Ishikawa (cell line): ENCODE results near the gene SLC22A31.

Experiments
- CEBPB ChIP-seq: IDR thresholded peaks from 2 replicates; pipeline ENCODE4 v1.6.1; 2012
- CREB1 ChIP-seq: IDR thresholded peaks from 2 replicates; pipeline ENCODE4 v1.6.1; 2012; ENCODE audit warnings: low read depth
- EGR1 ChIP-seq: IDR thresholded peaks from 2 replicates; pipeline ENCODE4 v1.6.1; 2012
- EP300 ChIP-seq: IDR thresholded peaks from 2 replicates; pipeline ENCODE4 v1.6.1; 2012; ENCODE audit warnings: borderline replicate concordance
- FOXM1 ChIP-seq: IDR thresholded peaks from 2 replicates; pipeline ENCODE4 v1.6.1; 2012; ENCODE audit warnings: low read depth, borderline replicate concordance
- NFIC ChIP-seq: IDR thresholded peaks from 2 replicates; pipeline ENCODE4 v1.6.1; 2012
- RAD21 ChIP-seq: IDR thresholded peaks from 2 replicates; pipeline ENCODE4 v1.6.1; 2012; ENCODE audit warnings: low read depth
- TAF1 ChIP-seq: IDR thresholded peaks from 2 replicates; pipeline ENCODE4 v1.6.1; 2012; ENCODE audit warnings: low read depth, mild to moderate bottlenecking
- TCF12 ChIP-seq: IDR thresholded peaks from 2 replicates; pipeline ENCODE4 v1.6.1; 2012; ENCODE audit warnings: low read depth
- TEAD4 ChIP-seq: IDR thresholded peaks from 2 replicates; pipeline ENCODE4 v1.6.1; 2012
- YY1 ChIP-seq: IDR thresholded peaks from 2 replicates; pipeline ENCODE4 v1.6.1; 2012; ENCODE audit warnings: low read depth
- ZBTB7A ChIP-seq: IDR thresholded peaks from 2 replicates; pipeline ENCODE4 v1.6.1; 2012; ENCODE audit warnings: low read depth
- TF ChIP-seq, protein P1 (sequence below): IDR thresholded peaks from 2 replicates; pipeline ENCODE4 v1.6.1; 2012; ENCODE audit warnings: low read depth, mild to moderate bottlenecking
- TF ChIP-seq, protein P2 (sequence below): IDR thresholded peaks from 2 replicates; pipeline ENCODE4 v1.6.1; 2012
- TF ChIP-seq, protein P3 (sequence below): IDR thresholded peaks from 2 replicates; pipeline ENCODE4 v1.6.1; 2012

The SLC22A31 gene

DNA sequence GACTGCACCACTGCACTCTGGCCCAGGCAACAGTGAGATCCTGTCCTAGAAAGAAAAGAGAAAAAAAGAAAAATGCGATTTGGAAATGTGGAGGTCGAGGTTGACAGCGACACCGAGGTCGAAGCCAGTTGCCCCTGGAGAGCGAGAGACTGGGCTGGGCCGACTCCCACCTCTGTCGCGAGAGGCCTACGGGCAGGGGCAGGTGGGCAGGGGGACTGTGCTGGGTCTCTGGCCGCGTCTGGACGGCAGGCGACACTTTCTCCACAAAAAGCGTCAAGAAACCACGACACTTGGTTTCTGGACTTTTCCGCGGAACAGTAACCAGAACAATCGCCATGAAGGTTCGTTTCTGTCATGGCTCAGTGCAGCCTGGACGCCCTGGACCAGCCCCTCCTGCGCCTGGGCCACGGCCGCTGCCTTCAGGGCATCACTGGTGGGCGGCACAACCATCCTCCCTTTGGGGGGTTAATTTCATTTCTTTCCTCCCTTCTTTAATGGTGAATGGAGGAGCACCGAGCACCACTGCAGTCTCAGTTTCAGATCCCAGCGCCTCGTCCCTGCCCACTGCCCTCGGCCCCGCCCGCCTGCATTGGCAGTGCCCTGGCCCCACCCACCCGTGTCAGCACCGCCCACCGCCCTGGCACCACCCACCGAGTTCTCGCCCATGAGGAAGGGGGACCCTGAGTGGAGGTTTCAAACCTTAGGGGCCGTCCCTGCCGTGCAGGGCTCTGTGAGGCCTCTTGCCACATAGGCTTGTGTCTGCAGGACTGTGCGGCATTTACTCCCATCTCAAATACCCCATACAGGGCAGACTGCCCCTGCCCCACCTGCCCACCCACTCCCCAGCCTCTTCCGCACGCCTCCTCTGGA is 47.3 kb downstream of the SLC22A31 start:
- TF ChIP-seq TAF1: no peak
- no peak for TF ChIP-seq EGR1
- TF ChIP-seq, protein P1, sequence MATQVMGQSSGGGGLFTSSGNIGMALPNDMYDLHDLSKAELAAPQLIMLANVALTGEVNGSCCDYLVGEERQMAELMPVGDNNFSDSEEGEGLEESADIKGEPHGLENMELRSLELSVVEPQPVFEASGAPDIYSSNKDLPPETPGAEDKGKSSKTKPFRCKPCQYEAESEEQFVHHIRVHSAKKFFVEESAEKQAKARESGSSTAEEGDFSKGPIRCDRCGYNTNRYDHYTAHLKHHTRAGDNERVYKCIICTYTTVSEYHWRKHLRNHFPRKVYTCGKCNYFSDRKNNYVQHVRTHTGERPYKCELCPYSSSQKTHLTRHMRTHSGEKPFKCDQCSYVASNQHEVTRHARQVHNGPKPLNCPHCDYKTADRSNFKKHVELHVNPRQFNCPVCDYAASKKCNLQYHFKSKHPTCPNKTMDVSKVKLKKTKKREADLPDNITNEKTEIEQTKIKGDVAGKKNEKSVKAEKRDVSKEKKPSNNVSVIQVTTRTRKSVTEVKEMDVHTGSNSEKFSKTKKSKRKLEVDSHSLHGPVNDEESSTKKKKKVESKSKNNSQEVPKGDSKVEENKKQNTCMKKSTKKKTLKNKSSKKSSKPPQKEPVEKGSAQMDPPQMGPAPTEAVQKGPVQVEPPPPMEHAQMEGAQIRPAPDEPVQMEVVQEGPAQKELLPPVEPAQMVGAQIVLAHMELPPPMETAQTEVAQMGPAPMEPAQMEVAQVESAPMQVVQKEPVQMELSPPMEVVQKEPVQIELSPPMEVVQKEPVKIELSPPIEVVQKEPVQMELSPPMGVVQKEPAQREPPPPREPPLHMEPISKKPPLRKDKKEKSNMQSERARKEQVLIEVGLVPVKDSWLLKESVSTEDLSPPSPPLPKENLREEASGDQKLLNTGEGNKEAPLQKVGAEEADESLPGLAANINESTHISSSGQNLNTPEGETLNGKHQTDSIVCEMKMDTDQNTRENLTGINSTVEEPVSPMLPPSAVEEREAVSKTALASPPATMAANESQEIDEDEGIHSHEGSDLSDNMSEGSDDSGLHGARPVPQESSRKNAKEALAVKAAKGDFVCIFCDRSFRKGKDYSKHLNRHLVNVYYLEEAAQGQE: no peak
- TF ChIP-seq, protein P2, sequence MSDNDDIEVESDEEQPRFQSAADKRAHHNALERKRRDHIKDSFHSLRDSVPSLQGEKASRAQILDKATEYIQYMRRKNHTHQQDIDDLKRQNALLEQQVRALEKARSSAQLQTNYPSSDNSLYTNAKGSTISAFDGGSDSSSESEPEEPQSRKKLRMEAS: no peak
- TF ChIP-seq CEBPB: no peak
- no peak for TF ChIP-seq ZBTB7A
- no peak for TF ChIP-seq TEAD4
- TF ChIP-seq, protein P3, sequence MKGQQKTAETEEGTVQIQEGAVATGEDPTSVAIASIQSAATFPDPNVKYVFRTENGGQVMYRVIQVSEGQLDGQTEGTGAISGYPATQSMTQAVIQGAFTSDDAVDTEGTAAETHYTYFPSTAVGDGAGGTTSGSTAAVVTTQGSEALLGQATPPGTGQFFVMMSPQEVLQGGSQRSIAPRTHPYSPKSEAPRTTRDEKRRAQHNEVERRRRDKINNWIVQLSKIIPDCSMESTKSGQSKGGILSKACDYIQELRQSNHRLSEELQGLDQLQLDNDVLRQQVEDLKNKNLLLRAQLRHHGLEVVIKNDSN: no peak
- no peak for TF ChIP-seq YY1
- no peak for TF ChIP-seq NFIC
- no peak for TF ChIP-seq CREB1
- no peak for TF ChIP-seq FOXM1
- TF ChIP-seq TCF12: no peak
- no peak for TF ChIP-seq EP300
- no peak for TF ChIP-seq RAD21

DNA sequence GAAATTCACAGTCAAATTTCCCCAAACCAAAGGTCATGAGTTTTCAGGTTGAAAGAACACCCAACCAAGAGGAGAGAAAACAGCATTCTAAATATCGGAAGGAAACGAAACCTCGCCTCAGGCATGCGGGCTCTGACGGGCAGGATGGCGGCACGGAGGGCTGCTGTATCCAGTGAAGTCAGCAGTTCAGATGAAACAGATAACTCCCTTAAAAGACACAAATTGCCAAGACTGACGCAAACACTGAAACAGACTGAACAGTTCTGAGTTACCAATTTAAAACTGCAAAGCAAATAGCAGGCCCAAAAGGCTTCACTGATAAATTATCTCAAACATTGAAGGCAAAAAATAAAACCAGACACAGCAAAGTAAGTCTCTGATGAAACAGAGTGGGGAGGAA is 49.4 kb downstream of the SLC22A31 start:
- TF ChIP-seq CEBPB: no peak
- no peak for TF ChIP-seq ZBTB7A
- TF ChIP-seq TAF1: no peak
- no peak for TF ChIP-seq FOXM1
- no peak for TF ChIP-seq NFIC
- no peak for TF ChIP-seq YY1
- TF ChIP-seq, protein P3: no peak
- TF ChIP-seq TCF12: no peak

DNA sequence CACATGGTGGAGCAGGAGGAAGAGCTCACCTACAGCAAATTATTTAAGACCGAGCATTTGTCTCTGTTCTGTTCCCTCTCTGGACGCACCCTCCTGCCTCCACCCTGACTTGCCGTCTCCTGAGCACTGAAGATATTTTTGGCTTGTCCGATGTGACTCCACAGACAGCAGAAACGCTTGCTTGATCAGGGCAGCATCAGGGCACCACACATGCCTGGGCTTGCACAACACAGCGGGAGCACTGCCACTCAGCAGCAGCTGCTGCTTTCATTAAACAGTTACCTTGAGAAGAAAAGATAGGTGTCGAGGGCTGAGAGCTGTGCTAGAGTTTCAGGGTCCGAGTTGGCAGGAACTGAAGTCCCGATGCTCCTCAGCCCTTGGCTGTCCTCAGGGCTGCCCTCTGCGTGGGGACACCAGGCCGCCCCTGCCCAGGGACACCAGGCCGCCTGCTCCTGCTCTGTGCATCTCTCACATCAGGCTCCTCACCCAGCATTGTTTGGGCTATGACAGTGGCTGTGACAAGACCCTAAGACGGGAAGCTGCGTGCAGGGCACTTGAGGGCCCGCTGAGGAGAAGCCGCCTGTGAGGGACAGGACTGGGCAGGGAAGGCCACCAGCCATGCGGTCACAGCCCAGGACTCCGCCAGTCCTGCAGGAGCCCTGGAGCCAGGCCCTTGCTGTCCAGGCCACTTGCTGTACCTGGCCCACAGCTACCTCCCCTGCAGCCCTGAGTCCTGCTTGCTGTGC is 50.1 kb downstream of the SLC22A31 start:
- no peak for TF ChIP-seq YY1
- TF ChIP-seq, protein P3: no peak
- no peak for TF ChIP-seq CEBPB
- TF ChIP-seq CREB1: no peak

DNA sequence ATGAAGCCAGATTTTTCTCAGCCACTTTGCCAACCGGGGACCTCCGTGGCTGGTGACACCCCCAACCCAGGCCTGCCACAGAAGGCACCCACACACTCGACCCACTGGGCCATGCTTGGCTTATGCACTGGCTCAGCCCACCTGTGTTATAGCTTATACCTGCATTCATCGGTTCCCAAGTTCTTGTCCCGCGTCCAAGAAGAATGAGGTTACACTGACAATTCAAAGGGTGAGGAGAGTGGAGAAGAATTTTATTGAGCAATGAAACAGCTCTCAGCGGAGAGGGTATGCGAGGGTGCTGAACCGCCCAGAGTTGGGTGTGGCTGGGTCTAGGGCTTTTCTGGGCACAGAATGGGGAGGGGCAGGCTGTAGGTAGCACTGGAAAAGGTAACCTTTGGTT is 51.0 kb downstream of the SLC22A31 start:
- no peak for TF ChIP-seq ZBTB7A

DNA sequence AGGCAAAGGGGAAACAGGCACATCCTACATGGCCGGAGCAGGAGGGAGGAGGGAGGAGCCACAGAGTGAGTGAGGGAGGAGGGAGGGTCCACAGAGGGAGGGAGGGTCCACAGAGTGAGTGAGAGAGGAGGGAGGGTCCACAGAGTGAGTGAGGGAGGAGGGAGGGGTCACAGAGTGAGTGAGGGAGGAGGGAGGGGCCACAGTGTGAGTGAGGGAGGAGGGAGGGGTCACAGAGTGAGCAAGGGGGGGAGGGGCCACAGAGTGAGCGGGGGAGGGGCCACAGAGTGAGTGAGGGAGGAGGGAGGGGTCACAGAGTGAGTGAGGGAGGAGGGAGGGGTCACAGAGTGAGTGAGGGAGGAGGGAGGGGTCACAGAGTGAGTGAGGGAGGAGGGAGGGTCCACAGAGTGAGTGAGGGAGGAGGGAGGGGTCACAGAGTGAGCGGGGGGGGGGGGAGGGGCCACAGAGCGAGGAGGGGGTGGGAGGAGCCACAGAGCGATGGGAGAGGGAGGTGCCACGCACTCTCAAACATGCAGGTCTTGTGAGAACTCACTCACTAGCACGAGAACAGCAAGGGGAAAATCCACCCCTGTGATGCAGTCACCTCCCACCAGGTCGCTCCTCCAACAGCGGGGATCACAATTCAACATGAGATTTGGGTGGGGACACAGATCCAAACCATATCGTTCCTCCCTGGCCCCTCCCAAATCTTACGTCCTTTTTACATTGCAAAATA is 53.1 kb downstream of the SLC22A31 start:
- TF ChIP-seq TAF1: no peak
- no peak for TF ChIP-seq YY1
- no peak for TF ChIP-seq EP300
- no peak for TF ChIP-seq CREB1
- TF ChIP-seq, protein P1: no peak
- no peak for TF ChIP-seq NFIC
- TF ChIP-seq TCF12: no peak
- no peak for TF ChIP-seq FOXM1
- TF ChIP-seq CEBPB: no peak
- TF ChIP-seq ZBTB7A: no peak
- no peak for TF ChIP-seq RAD21
- TF ChIP-seq TEAD4: no peak
- no peak for TF ChIP-seq EGR1
- TF ChIP-seq, protein P3: no peak
- TF ChIP-seq, protein P2: no peak
